HFFc6 (cell line): ENCODE measurements around the gene BZW1. TPM values are rescaled to one million over a fixed set of nuclear protein-coding genes. Genes with fewer than 3 reads are reported as not detected.

Experiments used
- DNase-seq: peaks from one replicate; pipeline ENCODE4 v3.0.0-alpha.2; 2018
- H3K27ac Mint-ChIP-seq: 2 replicates; pipeline ENCODE4 v1.8.0; 2020; ENCODE audit warnings: mild to moderate bottlenecking, mixed read lengths
- H3K27me3 Mint-ChIP-seq: 2 replicates; pipeline ENCODE4 v1.8.0; 2021; ENCODE audit warnings: mild to moderate bottlenecking, moderate library complexity, mixed read lengths; ENCODE audit not compliant: insufficient read depth
- H3K36me3 Mint-ChIP-seq: 2 replicates; pipeline ENCODE4 v1.8.0; 2021; ENCODE audit warnings: low read depth, mixed read lengths
- H3K4me1 Mint-ChIP-seq: 2 replicates; pipeline ENCODE4 v1.8.0; 2020; ENCODE audit warnings: low read depth, mixed read lengths
- H3K4me3 Mint-ChIP-seq: 2 replicates; pipeline ENCODE4 v1.8.0; 2020; ENCODE audit warnings: mild to moderate bottlenecking, moderate library complexity, mixed read lengths
- H3K9me3 Mint-ChIP-seq: 2 replicates; pipeline ENCODE4 v1.8.0; 2020; ENCODE audit warnings: mild to moderate bottlenecking, mixed read lengths
- CTCF ChIP-seq: fragments of 200-600 bp; sonication (generic); IDR thresholded peaks from 2 replicates; pipeline ENCODE4 v1.5.0; 2021; ENCODE audit warnings: antibody characterized with exemption, mild to moderate bottlenecking
- total RNA-seq, 6 experiments: library from RNA; stranded (reverse); fragmentation: NEBNext Ultra II Directional; extraction: Animal tissue kit (Norgen Biotek cat#: 25700); gene quantifications; 2 replicates in 1 of 6; 3 replicates in 5 of 6; pipeline ENCODE4 v1.2.3, GENCODE V29; 2021

The BZW1 gene
- total RNA-seq, 6 experiments from 2014 or later, result 318 to 459 (median 409) TPM

GRCh38 chr2:200791905-200792304, 19.8 kb upstream of the BZW1 start:
- H3K27ac Mint-ChIP-seq, result no peak overlapping the region
- no peak for TF ChIP-seq CTCF
- no peaks in the 10 kb centered on the region for H3K36me3 Mint-ChIP-seq

GRCh38 chr2:200794143-200794542, 17.6 kb upstream of the BZW1 start:
- no peaks in the 10 kb centered on the region for H3K36me3 Mint-ChIP-seq
- H3K27ac Mint-ChIP-seq, result no peak overlapping the region
- no peaks in the 10 kb centered on the region for H3K9me3 Mint-ChIP-seq
- no peak for TF ChIP-seq CTCF
- peaks cover 32% of the 10 kb centered on the region for H3K4me1 Mint-ChIP-seq
- H3K4me3 Mint-ChIP-seq, result no peak overlapping the region
- no peak for DNase-seq
- peaks cover 5% of the 10 kb centered on the region for H3K27me3 Mint-ChIP-seq

More at GRCh38 chr2:200791905-200792304, 19.8 kb upstream of the BZW1 start:
- peaks cover 49% of the 10 kb centered on the region for H3K4me1 Mint-ChIP-seq
- no peaks in the 10 kb centered on the region for H3K27me3 Mint-ChIP-seq
- no peak overlapping the region for H3K4me3 Mint-ChIP-seq
- H3K9me3 Mint-ChIP-seq, result no peaks in the 10 kb centered on the region
- no peak for DNase-seq

GRCh38 chr2:200795028-200795440, 16.7 kb upstream of the BZW1 start:
- Mint-ChIP-seq H3K4me3 (no peak overlapping the region), H3K36me3 (no peaks in the 10 kb centered on the region), H3K27ac (no peak overlapping the region), H3K27me3 (peaks cover 5% of the 10 kb centered on the region), H3K9me3 (no peaks in the 10 kb centered on the region), H3K4me1 (peaks cover 24% of the 10 kb centered on the region)
- no peak for DNase-seq
- no peak for TF ChIP-seq CTCF

GRCh38 chr2:200796561-200796960, 15.1 kb upstream of the BZW1 start:
- Mint-ChIP-seq H3K27ac (no peak overlapping the region), H3K27me3 (peaks cover 5% of the 10 kb centered on the region), H3K9me3 (no peaks in the 10 kb centered on the region), H3K4me1 (peaks cover 24% of the 10 kb centered on the region), H3K4me3 (no peak overlapping the region), H3K36me3 (no peaks in the 10 kb centered on the region)
- no peak for TF ChIP-seq CTCF
- no peak for DNase-seq

- Mint-ChIP-seq H3K4me3 (no peak overlapping the region), H3K4me1 (peaks cover 24% of the 10 kb centered on the region), H3K36me3 (no peaks in the 10 kb centered on the region), H3K27me3 (peaks cover 5% of the 10 kb centered on the region), H3K27ac (no peak overlapping the region), H3K9me3 (no peaks in the 10 kb centered on the region)
- TF ChIP-seq CTCF, result no peak
- DNase-seq, result no peak
These were observed 14.4 kb upstream of the BZW1 start for GRCh38 chr2:200797242-200797770.

- Mint-ChIP-seq H3K4me3 (no peak overlapping the region), H3K4me1 (peaks cover 24% of the 10 kb centered on the region), H3K27me3 (peaks cover 5% of the 10 kb centered on the region), H3K27ac (no peak overlapping the region), H3K36me3 (no peaks in the 10 kb centered on the region), H3K9me3 (no peaks in the 10 kb centered on the region)
- DNase-seq, result no peak
- TF ChIP-seq CTCF, result no peak
These were observed 13.2 kb upstream of the BZW1 start for GRCh38 chr2:200798514-200798913.
